Ishikawa (cell line): ENCODE results near the gene GADD45B.

Source experiments
- CEBPB ChIP-seq: IDR thresholded peaks from 2 replicates; pipeline ENCODE4 v1.6.1; 2012
- EP300 ChIP-seq: IDR thresholded peaks from 2 replicates; pipeline ENCODE4 v1.6.1; 2012; ENCODE audit warnings: borderline replicate concordance
- FOXM1 ChIP-seq: IDR thresholded peaks from 2 replicates; pipeline ENCODE4 v1.6.1; 2012; ENCODE audit warnings: low read depth, borderline replicate concordance
- MAX ChIP-seq: IDR thresholded peaks from 2 replicates; pipeline ENCODE4 v1.6.1; 2012
- RAD21 ChIP-seq: IDR thresholded peaks from 2 replicates; pipeline ENCODE4 v1.6.1; 2012; ENCODE audit warnings: low read depth
- REST ChIP-seq: IDR thresholded peaks from 2 replicates; pipeline ENCODE4 v1.6.1; 2012; ENCODE audit warnings: low read depth, mild to moderate bottlenecking
- TAF1 ChIP-seq: IDR thresholded peaks from 2 replicates; pipeline ENCODE4 v1.6.1; 2012; ENCODE audit warnings: low read depth, mild to moderate bottlenecking
- TCF12 ChIP-seq: IDR thresholded peaks from 2 replicates; pipeline ENCODE4 v1.6.1; 2012; ENCODE audit warnings: low read depth
- TEAD4 ChIP-seq: IDR thresholded peaks from 2 replicates; pipeline ENCODE4 v1.6.1; 2012
- YY1 ChIP-seq: IDR thresholded peaks from 2 replicates; pipeline ENCODE4 v1.6.1; 2012; ENCODE audit warnings: low read depth

GRCh38 chr19:2500841-2501261, 24.9 kb downstream of the GADD45B start:
- TF ChIP-seq YY1 (no peak), TAF1 (no peak), MAX (no peak), CEBPB (no peak), TEAD4 (no peak), FOXM1 (no peak), TCF12 (no peak), EP300 (no peak), REST (no peak), RAD21 (no peak)
